Measurements from ENCODE around the gene PODN.

The PODN gene

GRCh38 chr1:53131590-53131938, 69.6 kb downstream of the PODN start:
- DNase-seq (ENCODE audit: low read depth in 2 of 2): no peak

DNA sequence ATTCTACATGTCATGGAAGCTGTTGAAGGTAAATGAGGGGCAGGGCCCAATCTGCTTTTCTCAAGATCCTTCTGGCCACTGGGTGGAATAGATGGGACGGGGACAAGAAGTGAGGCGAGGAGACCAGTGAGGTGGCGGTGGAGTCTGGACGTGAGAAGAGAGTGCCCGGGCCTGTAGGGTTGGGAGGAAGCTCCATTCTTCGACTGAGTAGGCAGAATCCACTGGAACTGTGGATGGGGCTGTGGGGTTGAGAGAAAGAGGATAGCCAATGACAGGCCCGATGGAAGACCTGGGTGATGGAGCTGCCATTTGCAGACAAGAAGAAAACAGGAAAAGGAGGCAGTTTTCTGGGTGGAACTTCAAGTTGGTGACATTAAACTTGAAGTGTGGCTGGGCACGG, 70.2 kb downstream of the PODN start:
- DNase-seq (ENCODE audit: low read depth in 2 of 2): no peak

GRCh38 chr1:53133261-53134041, 71.4 kb downstream of the PODN start:
- DNase-seq (ENCODE audit: low read depth in 2 of 2): no peak

- DNase-seq (ENCODE audit: low read depth in 2 of 2): no peak
These were observed 72.1 kb downstream of the PODN start for GRCh38 chr1:53134042-53134485.

Data from stimulated activated CD8-positive, alpha-beta memory T cell treated with anti-CD3 and anti-CD28 coated beads, Interleukin-2, amount 100 ng/mL, for 48 hours (primary cell).